Lung (tissue), 12 donors: ENCODE data around the gene COL25A1. TPM values are rescaled to one million over a fixed set of nuclear protein-coding genes. Genes with fewer than 3 reads are reported as not detected.

Experiments
- ATAC-seq: fragments of 200-7000 bp; cut with Tn5 transposase; one replicate; pipeline ENCODE4 v1.9.1; 2020; ENCODE audit warnings: moderate number of reproducible peaks; ENCODE audit not compliant: insufficient read depth, low FRiP score
- DNase-seq, 3 donors: peaks; one replicate each; pipeline ENCODE4 v3.0.0-alpha.2; 2013 to 2017
- H3K27ac ChIP-seq, 2 donors: one replicate each; pipeline ENCODE4 v1.5.1; 2013; ENCODE audit warnings: mild to moderate bottlenecking in 2 of 2, moderate library complexity in 2 of 2, control low read depth in 1 of 2, inconsistent platforms in 1 of 2, low read depth in 1 of 2, low read length in 1 of 2
- H3K27me3 ChIP-seq, 3 donors: one replicate each; pipeline ENCODE4 v1.5.1; 2013; ENCODE audit warnings: low read length in 2 of 3; ENCODE audit not compliant: control insufficient read depth in 3 of 3, insufficient read depth in 3 of 3
- H3K36me3 ChIP-seq, 4 donors: one replicate each; pipeline ENCODE4 v1.5.1; 2013; ENCODE audit warnings: low read length in 4 of 4, mild to moderate bottlenecking in 1 of 4, moderate library complexity in 1 of 4; ENCODE audit not compliant: control insufficient read depth in 4 of 4, insufficient read depth in 4 of 4
- H3K4me1 ChIP-seq, 5 donors: one replicate each; pipeline ENCODE4 v1.5.1; 2013; ENCODE audit warnings: low read length in 5 of 5, mild to moderate bottlenecking in 2 of 5, moderate library complexity in 1 of 5; ENCODE audit not compliant: control insufficient read depth in 5 of 5, insufficient read depth in 5 of 5
- H3K4me3 ChIP-seq: one replicate; pipeline ENCODE4 v1.5.1; 2013; ENCODE audit warnings: mild to moderate bottlenecking, control low read depth, moderate library complexity
- H3K9ac ChIP-seq, 2 donors: one replicate each; pipeline ENCODE4 v1.5.1; 2013; ENCODE audit warnings: low read length in 2 of 2, control low read depth in 1 of 2; ENCODE audit not compliant: insufficient read depth in 1 of 2
- H3K9me3 ChIP-seq, 4 donors: one replicate each; pipeline ENCODE4 v1.5.1; 2013; ENCODE audit warnings: low read length in 3 of 4, mild to moderate bottlenecking in 1 of 4, moderate library complexity in 1 of 4; ENCODE audit not compliant: control insufficient read depth in 4 of 4, insufficient read depth in 3 of 4
- WGBS, 2 donors: extraction: QIAGEN DNeasy Blood & Tissue Kit; methylation state at CpG; one replicate each; pipeline ENCODE4 v1.1.7; 2013; 5-methylcytosine and 5-hydroxymethylcytosine counted together
- polyA plus RNA-seq, 2 donors: library from polyadenylated mRNA; stranded (reverse); fragments of 200-250 nt; gene quantifications; one replicate each; pipeline ENCODE4 v1.2.1, GENCODE V29; 2013
- total RNA-seq, 2 donors: library from RNA; depleted of rRNA in 1 of 2; stranded (reverse); fragments of >200 nt in 1 of 2; gene quantifications; one replicate each; pipeline ENCODE4 v1.2.1, GENCODE V29; 2014 to 2021
- TF ChIP-seq, protein P1 (sequence below): IDR thresholded peaks from 2 replicates; pipeline ENCODE4 v1.5.1; 2012; ENCODE audit warnings: mild to moderate bottlenecking; ENCODE audit errors: control extremely low read depth, extremely low read depth
- donor health status: control.
- donor health status: control.
- donor health status: Bipolar disorder and iron deficiency.
- donor health status: healthy.
- donor health status: DM: yes; HTN: yes; CAD: no.

The COL25A1 gene
- total and polyA plus RNA-seq, 4 donors: 0.06 to 3.5 (median 1.8) TPM

DNA sequence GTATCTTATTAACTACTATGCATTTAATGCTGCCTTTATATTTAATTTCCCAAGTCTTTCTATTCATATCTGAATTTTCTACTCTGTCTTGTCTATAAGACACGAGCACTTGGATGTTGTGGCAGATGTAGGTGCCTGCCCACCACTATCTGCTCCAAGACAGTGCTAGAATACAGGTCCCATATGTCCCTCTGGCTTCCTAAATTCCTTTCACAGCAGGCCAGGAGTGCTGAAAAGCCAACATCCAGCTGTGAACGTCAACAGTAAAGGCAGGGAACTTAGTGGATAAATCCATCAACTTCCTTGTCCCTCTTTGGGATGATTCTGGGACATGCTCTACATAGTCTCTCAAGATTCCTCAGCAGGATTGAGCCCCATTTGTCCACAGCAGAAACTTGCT, 294.5 kb downstream of the COL25A1 start:
- TF ChIP-seq, protein P1, sequence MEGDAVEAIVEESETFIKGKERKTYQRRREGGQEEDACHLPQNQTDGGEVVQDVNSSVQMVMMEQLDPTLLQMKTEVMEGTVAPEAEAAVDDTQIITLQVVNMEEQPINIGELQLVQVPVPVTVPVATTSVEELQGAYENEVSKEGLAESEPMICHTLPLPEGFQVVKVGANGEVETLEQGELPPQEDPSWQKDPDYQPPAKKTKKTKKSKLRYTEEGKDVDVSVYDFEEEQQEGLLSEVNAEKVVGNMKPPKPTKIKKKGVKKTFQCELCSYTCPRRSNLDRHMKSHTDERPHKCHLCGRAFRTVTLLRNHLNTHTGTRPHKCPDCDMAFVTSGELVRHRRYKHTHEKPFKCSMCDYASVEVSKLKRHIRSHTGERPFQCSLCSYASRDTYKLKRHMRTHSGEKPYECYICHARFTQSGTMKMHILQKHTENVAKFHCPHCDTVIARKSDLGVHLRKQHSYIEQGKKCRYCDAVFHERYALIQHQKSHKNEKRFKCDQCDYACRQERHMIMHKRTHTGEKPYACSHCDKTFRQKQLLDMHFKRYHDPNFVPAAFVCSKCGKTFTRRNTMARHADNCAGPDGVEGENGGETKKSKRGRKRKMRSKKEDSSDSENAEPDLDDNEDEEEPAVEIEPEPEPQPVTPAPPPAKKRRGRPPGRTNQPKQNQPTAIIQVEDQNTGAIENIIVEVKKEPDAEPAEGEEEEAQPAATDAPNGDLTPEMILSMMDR: no peak
- no peaks in the 10 kb centered on the region for H3K36me3 ChIP-seq
- H3K27me3 ChIP-seq: no peaks in the 10 kb centered on the region
- WGBS, 2 donors: 77 to 87% methylated on average over 2 of the region's 2 CpGs
- H3K27ac ChIP-seq: no peak overlapping the region
- peaks cover 0 to 2% (median 0%) of the 10 kb centered on the region in 4 donors for H3K9me3 ChIP-seq
- DNase-seq: no peak
- no peak overlapping the region for H3K4me3 ChIP-seq
- no peak for ATAC-seq
- H3K9ac ChIP-seq: no peak overlapping the region
- H3K4me1 ChIP-seq: peaks cover 0 to 10% (median 0%) of the 10 kb centered on the region in 5 donors

DNA sequence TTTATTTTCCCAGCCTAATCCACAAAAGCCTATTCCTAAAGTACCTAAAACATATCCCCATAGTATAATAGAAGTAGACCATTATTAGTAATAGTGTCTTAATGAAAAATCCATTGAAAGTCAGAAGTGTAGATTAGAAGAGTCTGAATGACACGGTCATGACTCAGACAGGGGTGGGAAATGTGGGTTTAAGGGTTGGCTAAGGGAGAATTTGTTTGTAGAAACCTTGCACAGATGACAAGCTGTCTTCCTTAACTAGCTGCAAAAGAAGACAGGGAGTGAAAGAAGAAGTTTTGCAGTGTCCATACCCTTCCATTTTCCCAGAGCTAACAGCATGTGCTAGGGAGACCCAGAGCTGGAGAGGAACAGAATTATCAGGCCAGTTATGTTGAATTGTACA, 296.9 kb downstream of the COL25A1 start:
- Histone ChIP-seq H3K27me3 (no peaks in the 10 kb centered on the region), H3K4me3 (no peak overlapping the region), H3K4me1 (peaks cover 0 to 6% (median 0%) of the 10 kb centered on the region in 5 donors), H3K27ac (no peak overlapping the region), H3K9me3 (no peaks in the 10 kb centered on the region), H3K9ac (no peak overlapping the region), H3K36me3 (no peaks in the 10 kb centered on the region)
- ATAC-seq (no peak), DNase-seq (no peak)
- TF ChIP-seq, protein P1: no peak
- WGBS, 2 donors: 72 to 84% methylated on average over 1 of the region's 1 CpG

DNA sequence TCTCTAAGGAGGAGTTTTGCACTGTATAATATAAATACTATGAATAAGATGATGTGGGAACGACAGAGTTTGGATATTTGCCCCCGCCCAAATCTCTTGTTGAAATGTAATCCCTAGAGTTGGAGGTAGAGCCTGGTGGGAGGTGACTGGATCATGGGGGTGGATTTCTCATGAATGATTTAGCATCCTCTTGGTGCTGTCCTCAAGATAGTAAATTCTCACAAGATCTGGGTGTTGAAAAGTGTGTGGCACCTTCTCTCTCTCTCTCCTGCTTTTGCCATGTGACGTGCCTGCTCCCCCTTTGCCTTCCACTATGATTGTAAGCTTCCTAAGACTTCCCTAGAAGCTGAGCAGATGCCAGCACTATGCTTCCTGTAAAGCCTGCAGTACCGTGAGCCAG, 298.0 kb downstream of the COL25A1 start:
- 74 to 80% methylated on average over 4 of the region's 4 CpGs for WGBS, 2 donors

DNA sequence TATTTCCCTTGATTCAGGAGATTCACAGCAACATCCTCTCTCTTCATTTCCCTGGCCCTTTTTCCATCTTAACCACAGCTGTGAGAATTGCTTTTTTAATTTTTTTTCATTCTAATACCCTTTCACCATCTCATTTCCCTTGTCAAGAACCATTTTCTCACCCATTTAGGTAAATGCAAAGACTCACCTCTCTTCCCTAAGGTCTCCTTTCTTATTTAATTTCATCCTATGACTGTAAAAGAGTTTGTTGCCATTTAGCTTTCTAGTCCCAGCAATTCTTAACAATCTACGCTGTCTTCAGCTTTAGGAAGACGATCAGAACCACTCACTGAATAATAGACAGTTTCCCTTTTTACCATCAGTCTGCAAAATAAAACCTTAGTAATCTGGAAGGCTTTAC, 298.5 kb downstream of the COL25A1 start:
- ATAC-seq: no peak
- no peak for DNase-seq
- TF ChIP-seq, protein P1: no peak
- no peak overlapping the region for H3K4me3 ChIP-seq
- H3K27me3 ChIP-seq: no peaks in the 10 kb centered on the region
- H3K27ac ChIP-seq: no peak overlapping the region
- H3K9ac ChIP-seq: no peak overlapping the region
- WGBS, 2 donors: 87 to 92% methylated on average over 2 of the region's 2 CpGs
- no peaks in the 10 kb centered on the region for H3K36me3 ChIP-seq
- H3K9me3 ChIP-seq: no peaks in the 10 kb centered on the region
- no peaks in the 10 kb centered on the region for H3K4me1 ChIP-seq

More for the DNA sequence above, 298.0 kb downstream of the COL25A1 start:
- TF ChIP-seq, protein P1: no peak
- Histone ChIP-seq H3K27me3 (no peaks in the 10 kb centered on the region), H3K9me3 (no peaks in the 10 kb centered on the region), H3K4me1 (no peaks in the 10 kb centered on the region), H3K9ac (no peak overlapping the region), H3K4me3 (no peak overlapping the region), H3K27ac (no peak overlapping the region), H3K36me3 (no peaks in the 10 kb centered on the region)
- DNase-seq (no peak), ATAC-seq (no peak)
